GOT3 (cell line): ENCODE measurements around the gene KCND1.

Experiments
- DNase-seq: peaks from one replicate; lab custom pipeline; 2025; ENCODE audit warnings: mixed read lengths; lab: John Stamatoyannopoulos, UW

The KCND1 gene

DNA sequence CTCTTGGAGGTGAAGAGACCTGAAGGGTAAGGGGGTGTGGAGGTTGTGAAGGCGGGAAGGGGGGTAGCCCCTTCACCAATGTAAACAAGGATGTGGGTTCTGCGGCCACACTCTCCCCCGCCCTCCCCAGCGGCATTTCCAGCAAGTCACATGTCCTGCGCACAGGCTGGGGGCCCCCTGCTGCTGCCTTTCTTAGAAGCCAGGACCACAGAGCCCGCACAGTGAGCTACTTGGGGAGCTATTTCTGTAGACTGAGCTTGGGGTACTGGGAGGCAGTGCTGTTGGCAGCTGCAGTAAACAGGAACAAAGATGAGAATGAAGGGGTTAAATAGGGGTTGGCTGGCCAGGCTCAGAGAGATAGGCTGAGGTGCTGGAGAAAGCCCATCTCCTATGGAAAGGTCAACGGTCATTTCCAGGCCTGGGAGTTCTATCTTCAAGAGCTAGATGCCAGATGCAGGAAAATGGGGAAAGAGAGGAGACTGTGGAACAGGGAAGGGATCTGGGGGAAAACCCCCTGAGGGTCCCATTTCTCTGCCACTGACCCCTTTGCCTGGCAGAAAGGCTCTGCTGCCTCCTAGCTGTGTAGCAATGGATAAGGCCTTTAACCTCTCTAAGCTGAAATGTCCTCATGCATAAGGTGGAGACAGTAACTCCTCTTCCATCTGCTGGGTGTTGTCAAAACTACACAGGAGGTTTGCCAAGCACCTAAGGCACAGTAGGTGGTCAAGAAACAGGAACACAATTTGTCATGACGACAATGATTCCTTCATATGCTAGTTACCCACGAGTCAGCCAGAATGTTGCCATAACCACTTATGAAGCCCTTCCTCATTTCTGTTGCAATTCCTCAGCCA is 34.4 kb downstream of the KCND1 start:
- DNase-seq: no peak

DNA sequence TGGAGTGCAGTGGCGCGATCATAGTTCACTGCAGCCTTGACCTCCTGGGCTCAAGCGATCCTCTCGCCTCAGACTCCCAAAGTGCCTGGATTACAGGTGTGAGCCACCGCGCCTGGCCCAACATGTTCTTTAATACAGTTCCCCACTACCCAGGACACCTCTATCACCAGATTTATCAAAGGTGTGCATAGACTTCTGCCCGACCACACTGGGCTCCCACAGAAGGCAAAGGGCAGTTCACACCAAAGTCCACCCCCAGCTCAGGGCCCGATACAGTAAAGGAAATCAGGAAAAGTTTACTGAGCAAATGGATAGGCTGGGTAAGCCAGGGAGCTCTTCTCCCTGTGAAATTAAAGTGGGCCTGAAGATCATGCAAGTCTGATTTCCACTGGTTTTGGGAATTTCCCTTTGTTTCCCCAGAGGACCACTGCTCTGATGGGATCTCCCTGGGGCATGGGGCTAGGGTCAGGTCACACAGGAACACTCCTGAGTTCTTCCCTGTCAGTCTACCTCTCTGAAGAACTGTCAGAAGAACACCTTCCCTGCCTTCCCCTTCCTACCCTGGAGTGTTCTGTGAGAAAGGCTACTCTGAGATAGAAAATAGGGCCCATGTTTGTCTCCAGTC is 35.1 kb downstream of the KCND1 start:
- DNase-seq: no peak

DNA sequence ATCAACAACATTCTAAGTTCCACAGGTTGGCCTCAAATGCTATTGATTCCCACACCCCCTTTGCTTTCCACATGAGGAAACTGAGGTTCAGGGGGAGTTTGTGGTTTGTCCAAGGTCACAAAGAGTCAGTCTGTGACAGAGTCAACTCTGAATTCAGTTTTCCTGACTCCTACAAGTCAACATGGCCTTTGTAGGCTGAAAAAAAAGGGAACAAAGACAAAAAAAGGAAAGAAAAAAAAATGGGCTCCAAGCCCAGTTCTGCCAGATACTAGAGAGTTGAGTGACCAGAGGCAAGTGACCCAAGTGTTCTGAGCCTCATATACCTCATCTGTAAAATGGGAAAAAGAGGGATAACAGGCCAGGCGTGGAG is 36.4 kb downstream of the KCND1 start:
- DNase-seq: no peak

DNA sequence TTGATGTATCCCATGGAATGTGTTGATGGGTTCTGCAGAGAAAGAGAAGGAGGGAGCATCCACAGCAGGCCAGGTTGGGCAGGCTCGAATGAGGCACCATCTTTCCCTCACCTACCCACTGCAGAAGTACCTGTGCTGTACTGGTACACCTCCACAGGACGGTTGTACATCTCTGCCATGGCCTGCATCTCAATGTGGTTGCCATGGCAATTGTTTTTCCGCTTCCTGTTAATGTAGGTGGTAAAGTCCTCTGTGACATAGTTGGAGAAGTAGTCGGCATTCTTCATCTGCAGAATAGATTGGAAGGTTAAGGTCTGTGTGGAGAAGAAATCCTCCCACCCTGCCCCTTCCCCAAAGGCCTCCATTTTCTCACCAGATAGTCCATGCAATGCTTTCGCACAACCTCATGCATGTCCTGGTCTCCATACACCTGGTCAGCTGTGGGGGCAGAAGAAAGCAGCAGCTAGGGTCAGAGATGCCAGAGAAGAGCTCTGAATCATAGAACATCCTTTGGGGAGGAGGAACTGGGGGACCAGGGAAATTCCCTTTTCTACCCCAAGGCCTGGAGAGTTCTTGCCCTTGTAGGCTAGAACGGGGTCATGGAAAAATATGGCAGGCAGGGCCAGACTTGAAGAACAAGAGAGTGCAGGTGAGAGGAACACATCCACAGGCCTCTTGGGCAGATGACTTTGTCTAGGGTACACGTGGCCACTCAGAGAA is 36.9 kb downstream of the KCND1 start:
- DNase-seq: no peak

DNA sequence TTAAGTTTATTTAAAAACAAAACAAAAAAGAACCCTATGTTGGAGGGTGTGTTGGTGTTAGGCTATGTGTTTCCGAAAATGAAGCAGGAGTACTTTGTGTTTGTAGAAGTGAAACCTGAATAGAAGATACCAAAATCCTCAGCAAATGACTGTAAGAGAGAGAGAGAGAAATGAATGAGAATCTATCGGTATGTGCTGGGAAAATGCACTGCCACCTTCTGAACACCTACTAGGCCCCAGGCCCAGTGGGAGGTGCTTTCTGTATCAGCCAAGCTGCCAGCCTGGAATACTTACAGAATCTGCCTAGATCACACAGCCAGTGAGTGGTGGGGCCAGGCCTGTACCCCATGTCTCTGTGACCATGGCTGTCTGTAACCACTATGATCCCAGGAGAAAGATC is 37.9 kb downstream of the KCND1 start:
- DNase-seq: no peak

DNA sequence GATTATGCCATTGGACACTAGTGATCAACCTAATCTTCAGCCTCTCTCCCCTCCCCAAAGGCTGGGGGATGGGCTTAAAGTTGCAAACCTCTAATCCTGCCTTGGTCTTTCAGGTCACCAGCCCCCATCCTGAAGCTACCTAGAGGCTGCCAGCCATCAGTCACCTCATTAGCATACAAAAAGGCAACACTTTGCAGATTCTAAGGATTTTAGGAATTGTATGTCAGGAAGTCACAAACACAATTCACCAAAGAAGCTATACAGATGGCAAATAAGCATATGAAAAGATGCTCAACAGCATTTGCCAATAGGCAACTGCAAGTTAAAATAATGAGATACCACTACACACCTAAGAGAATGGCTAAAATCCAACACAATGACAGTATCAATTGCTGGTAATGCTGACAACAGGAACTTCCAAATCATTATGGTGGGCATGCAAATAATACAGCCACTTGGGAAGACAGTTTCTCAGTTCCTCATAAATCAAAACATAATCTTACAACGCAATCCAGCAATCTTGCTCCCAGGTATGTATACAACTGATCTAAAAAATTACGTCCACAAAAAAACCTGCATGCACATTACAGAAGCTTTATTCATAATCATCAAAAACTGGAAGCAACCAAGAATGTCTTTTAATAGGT is 43.8 kb downstream of the KCND1 start:
- no peak for DNase-seq

DNA sequence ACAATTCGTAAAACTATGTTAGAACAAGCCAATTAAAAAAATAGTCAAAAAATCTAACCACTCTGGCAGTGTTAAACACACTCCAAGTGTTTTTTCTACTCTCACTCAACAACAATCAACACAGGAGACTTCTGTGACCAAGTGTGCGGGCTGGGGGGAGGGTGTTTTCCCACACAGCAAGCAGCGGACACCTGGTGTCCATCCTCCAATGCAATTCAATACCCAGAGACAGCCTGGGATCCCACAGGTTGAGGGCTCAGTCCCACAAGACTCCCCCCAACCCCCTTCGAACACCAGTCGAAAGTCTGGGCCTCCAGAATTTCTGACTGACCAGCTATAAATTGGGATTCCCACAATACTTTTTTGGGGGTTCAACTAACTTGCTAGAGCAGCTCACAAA is 44.5 kb downstream of the KCND1 start:
- no peak for DNase-seq

DNA sequence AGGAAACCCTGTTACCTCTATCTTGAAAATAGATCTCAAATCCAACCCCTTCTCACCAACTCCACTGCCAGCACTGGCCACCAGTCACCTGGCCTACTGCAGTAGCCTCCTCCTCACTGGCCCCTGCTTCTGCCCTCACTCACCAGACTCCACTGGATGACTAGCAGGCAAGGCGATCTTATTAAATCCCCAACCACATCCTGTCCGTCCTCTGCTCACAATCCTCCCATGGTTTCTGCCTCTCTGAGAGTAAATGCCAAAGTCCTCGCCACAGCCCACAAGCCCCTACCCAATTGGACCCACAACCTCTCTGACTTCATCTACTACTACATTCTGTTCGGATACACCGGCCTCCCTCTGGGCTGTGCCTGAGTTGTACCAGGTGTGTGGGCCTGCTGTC is 47.4 kb downstream of the KCND1 start:
- DNase-seq: no peak

DNA sequence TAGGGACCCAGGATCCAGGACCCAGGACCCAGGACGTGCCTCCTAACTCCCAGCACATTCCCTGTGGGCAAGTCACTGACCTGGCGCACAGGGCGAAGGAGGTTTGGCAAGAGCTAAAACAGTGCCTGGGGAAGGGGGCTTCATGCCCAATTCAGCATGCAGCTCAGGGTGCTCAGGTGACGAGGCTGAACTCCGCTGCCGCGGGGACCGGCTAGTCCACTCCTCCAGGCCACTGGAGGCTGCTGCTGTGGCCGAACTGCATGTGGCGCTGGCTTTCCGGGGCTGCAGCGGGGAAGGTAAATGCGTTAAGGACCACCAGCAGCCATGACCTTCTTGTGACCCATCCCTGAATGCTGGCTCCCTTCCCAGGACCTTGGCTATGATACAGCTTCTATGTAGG is 47.9 kb downstream of the KCND1 start:
- DNase-seq: no peak

DNA sequence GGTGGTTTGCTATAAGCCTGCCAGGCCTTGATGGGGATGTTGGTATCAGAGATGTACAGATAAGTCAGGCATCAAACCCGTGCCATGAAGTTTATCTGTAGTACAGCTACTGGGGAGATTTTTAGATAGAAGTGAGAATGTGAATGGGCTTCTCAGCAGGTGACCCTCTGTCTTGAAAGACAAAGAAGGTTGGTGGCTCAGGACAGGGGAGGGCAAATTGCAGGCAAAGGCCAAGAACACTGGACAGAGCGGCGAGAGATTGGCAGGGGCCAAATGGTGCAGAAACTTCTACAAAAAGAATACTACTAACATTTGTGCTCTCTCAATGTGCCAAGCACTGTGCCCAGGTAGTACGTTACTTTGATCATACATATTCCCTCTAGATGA is 50.9 kb downstream of the KCND1 start:
- DNase-seq: no peak

DNA sequence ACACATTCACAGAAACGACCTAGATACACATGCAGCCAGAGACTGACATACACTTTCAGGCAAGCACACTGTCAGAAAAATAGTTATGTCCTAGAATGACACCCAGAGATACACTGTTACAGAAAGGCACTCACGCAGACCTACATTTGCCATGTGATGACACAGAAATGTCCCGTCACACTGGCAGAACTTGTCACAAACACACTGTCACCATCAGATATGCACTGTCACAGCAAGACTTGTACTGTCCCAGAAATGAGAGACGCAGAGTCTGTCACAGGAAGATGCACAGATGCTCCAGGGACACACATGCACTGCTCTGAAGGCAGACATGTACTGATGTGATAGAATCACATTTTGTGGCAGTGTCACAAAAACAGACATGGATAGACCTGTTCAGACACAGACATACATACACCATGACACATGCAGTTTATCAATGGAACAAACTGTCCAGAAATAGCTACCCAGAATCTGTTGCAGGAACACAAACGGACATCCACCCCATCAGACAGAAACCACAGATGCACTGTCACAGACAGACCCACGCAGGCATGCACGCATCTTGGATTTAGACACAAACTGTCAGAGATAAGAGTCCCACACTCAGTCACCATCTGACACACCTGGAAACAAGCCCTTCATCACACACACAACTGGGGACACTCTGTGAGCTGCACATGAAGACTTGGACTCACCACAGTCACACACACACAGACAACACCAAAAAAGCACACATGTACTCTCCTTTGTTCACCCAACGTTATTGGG is 51.5 kb downstream of the KCND1 start:
- DNase-seq: no peak

DNA sequence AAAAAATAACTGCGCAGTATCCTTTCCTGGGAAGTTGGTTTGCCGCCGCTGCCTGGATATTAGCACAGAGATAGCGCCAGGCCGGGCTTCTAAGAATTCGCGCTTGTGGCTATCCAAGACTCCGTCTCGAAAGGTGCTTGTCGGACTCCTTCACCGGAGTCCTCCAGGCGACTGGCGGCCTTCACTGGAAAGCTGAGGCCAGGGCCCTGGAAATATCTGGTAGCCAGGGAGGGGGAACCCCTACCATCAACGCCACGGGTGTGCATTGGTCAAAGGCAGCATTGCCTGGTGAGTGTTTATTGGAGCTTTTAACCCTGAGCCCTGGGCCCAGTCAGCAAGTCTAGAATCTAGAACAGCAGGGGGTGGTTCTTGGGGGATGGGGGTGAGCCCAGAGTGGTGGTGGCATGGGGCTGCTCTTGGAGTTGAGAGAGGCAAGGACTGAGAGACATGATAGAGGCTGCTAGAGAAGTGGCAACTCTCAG is 52.2 kb downstream of the KCND1 start:
- no peak for DNase-seq

DNA sequence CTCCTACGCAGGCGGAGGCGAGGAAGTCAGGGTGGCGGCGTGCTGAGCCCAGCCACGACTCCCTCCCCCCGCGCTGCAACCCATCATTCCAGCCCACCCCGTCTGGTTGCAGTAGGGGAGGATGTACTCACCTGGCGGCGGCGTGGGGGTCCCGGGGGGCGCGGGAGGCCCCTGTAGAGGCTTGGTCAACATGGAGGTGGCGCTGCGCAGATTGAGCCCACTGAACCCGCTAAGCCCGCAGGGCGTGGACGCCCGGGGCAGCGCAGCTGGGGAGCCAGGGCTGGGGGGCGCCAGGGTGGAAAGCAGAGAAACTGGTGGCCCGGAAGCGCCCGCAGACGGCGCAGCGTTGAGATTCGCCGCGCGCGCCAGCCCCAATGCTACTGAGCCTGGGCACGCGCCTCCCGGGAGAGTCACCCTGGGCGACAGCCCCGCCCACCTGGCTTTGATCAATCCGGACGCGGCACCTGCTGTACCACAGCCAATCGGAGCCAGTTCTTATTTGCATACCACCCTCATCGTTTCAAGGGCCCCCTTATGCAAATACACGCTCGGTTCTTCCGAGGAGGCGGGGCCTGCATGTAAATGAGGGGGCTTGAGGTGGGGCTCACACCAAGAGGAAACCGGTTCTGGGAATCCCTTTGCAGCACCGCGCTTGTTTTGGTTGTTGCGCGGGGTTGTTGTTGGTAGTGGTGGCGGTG is 52.9 kb downstream of the KCND1 start, which contains the start of gene PIM2:
Gene PIM2, minus strand, starts transcription at position 382 of the 698 bp plus-strand sequence. Its CDS starts 190 bp downstream, at position 192.
- no peak for DNase-seq

DNA sequence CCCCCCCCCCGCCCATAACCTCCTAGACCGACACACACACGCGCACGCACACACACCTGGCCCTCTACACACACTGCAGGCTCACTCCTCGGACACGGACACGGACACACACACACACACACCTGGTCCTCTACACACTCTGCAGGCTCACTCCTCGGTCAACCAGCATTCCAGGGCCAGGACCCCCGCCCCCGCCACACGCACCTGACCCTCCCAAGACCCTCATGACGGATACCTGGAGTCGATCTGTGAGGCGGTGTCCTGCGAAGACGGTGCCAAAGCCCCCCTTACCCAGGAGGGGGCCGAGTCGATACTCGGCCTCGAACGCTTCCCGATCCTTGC is 53.4 kb downstream of the KCND1 start:
- no peak for DNase-seq

DNA sequence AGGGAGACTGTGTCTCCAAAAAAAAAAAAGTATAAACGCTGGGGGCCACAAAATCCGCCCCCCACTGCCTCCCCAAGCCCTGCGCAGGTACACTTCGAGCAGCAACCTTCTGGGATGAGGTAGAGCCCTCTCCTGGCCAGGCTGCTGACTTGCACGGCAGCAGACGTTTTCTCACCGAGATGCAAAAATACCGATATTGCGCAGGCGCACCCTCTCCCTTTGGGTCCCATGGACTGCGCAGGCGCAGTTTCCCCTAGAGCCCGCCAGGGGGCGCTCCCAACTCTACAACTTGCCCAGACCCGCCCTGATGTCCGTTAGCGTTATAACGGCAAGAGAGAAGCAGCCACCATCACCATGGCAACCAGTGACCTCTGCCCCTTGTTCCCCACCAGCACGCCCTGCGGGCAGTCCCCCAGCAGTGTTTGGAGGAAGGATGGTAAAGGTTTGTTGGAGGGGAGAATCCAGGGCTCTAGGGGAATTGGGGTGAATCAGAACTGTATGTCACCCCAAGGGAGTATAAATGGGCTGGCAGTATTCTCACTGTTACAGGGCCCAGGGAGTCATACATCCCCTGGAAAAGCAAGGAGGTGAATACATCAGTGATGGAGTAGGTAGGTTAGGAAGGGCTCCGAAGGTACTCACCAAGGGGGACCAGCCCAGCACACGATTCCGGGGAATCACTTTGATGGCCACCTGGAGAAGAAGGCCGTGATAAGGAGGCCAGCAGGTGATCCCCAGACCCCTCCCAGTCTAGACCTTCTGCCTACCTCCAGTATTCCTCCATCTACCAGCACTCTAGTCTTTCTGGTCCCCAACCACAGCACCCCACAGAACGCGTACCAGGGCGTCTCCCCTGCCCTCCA is 54.3 kb downstream of the KCND1 start:
- DNase-seq: peak; percentile 50

DNA sequence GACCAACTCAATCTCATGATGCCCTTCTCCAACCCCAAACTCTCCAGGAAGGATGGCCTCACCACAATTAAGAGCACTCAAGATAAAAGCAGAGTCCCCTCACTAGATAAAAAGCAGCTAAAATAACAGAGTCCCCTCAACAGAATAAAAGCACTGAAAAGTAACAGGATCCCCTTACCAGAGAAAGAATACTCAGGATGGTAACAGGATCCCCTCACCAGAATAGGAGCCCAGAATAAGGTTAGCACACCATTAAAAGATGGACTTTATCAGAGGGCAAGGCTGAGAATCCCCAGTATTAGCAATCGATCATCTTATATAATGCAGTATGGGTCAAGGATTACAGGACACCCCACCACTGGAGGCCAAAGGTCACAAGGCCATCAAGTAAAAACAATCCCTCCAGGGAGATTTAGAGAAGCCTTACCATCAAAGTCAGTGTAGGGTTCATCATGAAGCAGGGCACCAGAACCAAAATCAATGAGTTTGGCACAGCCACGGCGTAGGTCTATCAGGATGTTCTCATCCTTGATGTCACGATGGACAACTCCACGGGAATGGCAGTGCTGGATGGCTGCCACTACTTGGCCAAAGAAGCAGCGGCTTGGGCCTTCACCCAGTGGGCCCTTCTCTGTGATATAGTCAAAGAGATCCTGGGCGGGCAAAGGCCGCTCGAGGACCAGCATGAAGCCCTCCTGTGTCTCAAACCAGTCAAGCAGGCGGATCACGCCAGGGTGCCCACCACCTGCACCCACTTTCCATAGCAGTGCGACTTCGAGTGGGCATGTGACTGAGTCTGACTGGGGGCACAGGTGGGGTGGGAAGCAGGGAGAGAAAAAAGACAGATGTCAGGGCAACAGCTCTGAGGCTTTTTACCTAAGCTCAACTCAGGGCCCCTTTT is 56.8 kb downstream of the KCND1 start:
- no peak for DNase-seq

DNA sequence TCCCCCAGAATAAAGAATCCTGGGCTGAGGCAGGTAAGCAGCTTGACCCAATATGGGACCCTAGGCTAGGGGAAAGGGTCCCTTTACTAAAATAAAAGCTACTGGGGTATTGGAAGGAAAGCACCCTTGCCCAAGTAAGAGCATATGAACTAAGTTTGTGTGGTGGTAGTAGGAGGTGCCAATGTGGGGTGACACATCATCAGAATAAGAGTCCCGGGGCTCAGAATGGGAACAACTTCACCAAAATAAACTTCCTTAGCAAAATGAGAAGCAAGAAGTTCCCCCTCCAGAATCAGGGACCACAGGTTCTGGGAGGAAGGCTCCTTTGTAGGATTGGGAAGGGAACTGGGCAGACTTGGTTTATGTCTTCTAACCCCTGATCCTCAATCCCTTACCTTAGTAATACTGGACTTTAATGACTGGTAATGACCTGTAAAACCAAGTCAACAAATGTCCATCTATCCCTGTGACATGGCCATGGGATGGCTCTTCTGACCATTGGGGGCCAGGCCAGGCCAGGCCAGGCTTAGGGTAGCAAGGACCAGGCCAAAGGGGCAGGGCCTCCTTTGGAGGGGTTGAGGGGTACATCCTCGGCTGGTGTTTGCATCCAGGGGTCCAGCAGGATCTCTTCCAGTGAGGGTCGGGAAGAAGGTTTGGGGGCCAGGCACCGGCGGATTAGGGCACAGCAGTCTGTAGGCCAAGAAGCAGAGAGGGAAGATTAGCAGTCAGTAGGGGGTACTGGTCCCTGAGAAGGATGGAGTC is 57.9 kb downstream of the KCND1 start:
- DNase-seq: no peak
